ENCODE measurements around the gene THRA.

DNA sequence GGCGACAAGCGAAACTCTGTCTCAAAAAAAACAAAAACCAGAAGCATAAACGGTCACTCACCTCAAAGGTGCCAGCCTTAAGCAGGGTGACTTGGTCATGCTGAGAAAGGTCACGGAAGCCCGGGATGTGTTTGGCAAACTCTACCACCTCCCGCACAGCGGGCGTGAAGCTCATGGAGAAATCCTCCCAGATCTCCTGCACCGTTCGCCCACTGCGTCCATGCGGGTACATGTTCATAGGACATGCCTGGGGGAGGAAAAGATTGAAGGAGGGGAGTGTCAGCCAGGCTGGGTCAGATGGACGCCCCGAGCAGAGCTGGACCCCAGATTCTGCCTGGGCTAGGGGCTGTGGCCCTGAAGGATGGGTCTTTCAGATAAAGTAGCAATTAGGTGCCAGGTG lies 32.1 kb downstream of the THRA start:
- TF ChIP-seq, protein P1, sequence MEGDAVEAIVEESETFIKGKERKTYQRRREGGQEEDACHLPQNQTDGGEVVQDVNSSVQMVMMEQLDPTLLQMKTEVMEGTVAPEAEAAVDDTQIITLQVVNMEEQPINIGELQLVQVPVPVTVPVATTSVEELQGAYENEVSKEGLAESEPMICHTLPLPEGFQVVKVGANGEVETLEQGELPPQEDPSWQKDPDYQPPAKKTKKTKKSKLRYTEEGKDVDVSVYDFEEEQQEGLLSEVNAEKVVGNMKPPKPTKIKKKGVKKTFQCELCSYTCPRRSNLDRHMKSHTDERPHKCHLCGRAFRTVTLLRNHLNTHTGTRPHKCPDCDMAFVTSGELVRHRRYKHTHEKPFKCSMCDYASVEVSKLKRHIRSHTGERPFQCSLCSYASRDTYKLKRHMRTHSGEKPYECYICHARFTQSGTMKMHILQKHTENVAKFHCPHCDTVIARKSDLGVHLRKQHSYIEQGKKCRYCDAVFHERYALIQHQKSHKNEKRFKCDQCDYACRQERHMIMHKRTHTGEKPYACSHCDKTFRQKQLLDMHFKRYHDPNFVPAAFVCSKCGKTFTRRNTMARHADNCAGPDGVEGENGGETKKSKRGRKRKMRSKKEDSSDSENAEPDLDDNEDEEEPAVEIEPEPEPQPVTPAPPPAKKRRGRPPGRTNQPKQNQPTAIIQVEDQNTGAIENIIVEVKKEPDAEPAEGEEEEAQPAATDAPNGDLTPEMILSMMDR (IDR thresholded peaks at IDR 0.05), result no peak
- no peak for TF ChIP-seq POLR2A (IDR thresholded peaks at IDR 0.05)
